Right lobe of liver (tissue), 4 donors: ENCODE results near the gene GAST.

Experiments used
- POLR2A ChIP-seq: fragments of 450-650 bp; IDR thresholded peaks from one replicate; pipeline ENCODE4 v1.6.1; 2017; ENCODE audit warnings: antibody characterized with exemption, mild to moderate bottlenecking
- TF ChIP-seq, protein P1 (sequence below), 4 donors: fragments of 200-600 bp in 3 of 4; fragments of 450-650 bp in 1 of 4; IDR thresholded peaks; one replicate each; pipeline versions ENCODE4 v1.5.1 to v1.8.0; 2016 to 2022; ENCODE audit warnings: antibody characterized with exemption in 4 of 4, mild to moderate bottlenecking in 2 of 4
- donor health status: DM: no; HTN: no; CAD: no.
- donor health status: DM: no; HTN: no; CAD: no.
- donor health status: DM: no; HTN: yes; CAD: no.

DNA sequence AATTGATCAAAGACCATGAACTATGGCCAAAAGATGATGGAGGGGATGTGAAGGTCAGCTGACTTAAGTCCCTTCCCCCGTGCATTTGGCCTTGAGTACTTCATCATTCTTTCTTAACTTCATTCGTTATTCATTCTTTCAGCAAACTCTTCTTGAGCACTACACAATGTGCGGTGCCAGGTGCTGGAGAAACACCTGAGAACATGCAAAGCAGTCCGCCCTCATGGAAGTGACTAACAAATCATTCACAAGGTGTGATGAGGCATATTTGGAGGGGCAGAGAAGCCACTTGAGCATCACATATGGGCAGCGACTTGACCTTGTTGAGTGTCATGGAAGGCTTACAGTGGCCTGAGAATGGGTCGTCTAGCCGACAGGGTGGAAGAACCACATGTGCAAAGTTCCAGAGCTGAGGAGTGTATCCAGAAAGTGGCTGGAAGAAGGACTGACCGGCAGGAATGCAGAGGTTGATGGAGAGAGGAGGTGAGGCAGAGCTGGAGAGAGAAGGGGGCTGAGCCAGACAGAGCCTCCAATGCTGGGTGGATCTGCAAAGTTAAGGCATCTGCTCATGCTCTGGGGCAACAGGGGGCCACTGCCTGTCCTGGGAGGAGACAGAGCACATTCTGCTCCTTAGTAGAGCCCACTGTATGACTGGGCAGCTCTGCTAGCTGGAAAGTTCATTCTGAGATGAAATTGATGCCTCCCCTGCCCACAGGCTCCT lies 48.5 kb upstream of the GAST start:
- TF ChIP-seq, protein P1, sequence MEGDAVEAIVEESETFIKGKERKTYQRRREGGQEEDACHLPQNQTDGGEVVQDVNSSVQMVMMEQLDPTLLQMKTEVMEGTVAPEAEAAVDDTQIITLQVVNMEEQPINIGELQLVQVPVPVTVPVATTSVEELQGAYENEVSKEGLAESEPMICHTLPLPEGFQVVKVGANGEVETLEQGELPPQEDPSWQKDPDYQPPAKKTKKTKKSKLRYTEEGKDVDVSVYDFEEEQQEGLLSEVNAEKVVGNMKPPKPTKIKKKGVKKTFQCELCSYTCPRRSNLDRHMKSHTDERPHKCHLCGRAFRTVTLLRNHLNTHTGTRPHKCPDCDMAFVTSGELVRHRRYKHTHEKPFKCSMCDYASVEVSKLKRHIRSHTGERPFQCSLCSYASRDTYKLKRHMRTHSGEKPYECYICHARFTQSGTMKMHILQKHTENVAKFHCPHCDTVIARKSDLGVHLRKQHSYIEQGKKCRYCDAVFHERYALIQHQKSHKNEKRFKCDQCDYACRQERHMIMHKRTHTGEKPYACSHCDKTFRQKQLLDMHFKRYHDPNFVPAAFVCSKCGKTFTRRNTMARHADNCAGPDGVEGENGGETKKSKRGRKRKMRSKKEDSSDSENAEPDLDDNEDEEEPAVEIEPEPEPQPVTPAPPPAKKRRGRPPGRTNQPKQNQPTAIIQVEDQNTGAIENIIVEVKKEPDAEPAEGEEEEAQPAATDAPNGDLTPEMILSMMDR (IDR thresholded peaks at IDR 0.05), result no peak
- no peak for TF ChIP-seq POLR2A
